Epidermal melanocyte (primary cell): Measurements from ENCODE around the gene IHH.
A peak's percentile ranks its signal among the peaks of the same experiment; 100 is the strongest.

Source experiments
- DNase-seq: peaks from one replicate; pipeline ENCODE4 v3.0.0; 2011; ENCODE audit warnings: low spot score; ENCODE audit not compliant: insufficient read length

Gene IHH

GRCh38 chr2:219076253-219076652 is 15.5 kb upstream of the IHH start:
- no peak for DNase-seq

GRCh38 chr2:219073413-219074129 is 12.8 kb upstream of the IHH start:
- DNase-seq: no peak

- DNase-seq: no peak
Measured at GRCh38 chr2:219072741-219073250, 12.1 kb upstream of the IHH start.

- DNase-seq: no peak
Measured at GRCh38 chr2:219071131-219071816, 10.6 kb upstream of the IHH start.

- DNase-seq: no peak
Measured at GRCh38 chr2:219065484-219065883, 4.8 kb upstream of the IHH start.

GRCh38 chr2:219062081-219062480 is 1.4 kb upstream of the IHH start:
- no peak for DNase-seq

GRCh38 chr2:219059725-219060682 is 717 bp downstream of the IHH start:
- no peak for DNase-seq

GRCh38 chr2:219059375-219059724 is 1.4 kb downstream of the IHH start:
- DNase-seq: no peak

- DNase-seq: no peak
Measured at GRCh38 chr2:219058541-219059374, 2.0 kb downstream of the IHH start.

GRCh38 chr2:219057709-219058540 is 2.8 kb downstream of the IHH start:
- peak; percentile 39 for DNase-seq

GRCh38 chr2:219056896-219057708 is 3.6 kb downstream of the IHH start:
- DNase-seq: no peak

GRCh38 chr2:219056176-219056895 is 4.4 kb downstream of the IHH start:
- DNase-seq: no peak

GRCh38 chr2:219054956-219055903 is 5.5 kb downstream of the IHH start:
- DNase-seq: no peak

- no peak for DNase-seq
Measured at GRCh38 chr2:219049282-219049681, 11.4 kb downstream of the IHH start.

GRCh38 chr2:219045937-219046550 is 14.7 kb downstream of the IHH start:
- DNase-seq: peak; percentile 40

- DNase-seq: no peak
Measured at GRCh38 chr2:219042750-219043149, 18.0 kb downstream of the IHH start.

- DNase-seq: no peak
Measured at GRCh38 chr2:219042157-219042556, 18.6 kb downstream of the IHH start.
